ENCODE results near the gene GJB2. TPM values are rescaled to one million over a fixed set of nuclear protein-coding genes. Genes with fewer than 3 reads are reported as not detected.

The GJB2 gene
- total RNA-seq, 1 experiment from 2014 or later = 53.0 TPM

DNA sequence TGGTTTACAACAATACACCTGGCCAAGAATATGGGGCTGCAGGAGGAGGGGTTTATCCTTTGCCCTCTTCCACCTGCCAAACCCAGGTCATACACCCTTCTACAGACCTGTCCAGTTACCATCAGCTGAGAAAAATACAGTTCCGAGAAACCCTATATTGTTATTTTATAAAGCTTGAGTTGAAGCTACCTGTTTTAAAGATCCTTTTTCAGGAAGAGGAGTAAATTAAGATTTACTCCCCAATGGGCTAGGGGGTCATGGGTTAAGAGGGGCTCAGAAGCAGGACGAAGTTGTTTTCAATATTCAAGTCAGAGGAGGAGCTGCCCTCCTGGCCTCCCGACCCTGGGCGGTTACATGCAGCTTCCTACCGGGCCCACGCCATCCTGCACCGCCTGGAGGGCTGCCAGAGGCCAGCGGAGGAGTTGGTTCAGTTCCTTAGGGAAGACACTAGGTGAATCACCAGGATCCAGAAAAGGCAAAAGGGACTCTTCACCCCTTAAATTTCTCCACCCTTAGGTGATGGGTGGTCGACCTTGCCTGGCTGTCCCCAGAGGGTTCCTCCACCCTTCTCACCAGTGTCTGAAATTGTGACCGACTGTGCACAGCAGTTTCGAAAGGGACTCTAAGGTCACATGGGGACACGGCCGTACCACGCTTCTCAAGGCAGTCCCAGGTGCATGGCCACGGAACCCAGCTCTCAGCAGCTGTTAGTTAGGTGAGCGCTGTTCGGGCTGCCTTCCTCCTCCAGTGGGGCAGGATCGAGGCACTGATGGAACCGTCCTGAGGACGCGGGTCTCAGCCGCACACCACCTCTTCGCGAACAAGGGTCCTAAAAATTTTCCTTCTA, 1.2 kb downstream of the GJB2 start:
- H3K9me2 ChIP-seq (replicated peaks; ENCODE audit: low read length) = no peaks in the 10 kb centered on the region
- H3K36me3 ChIP-seq (ENCODE audit: low read depth, low read length) = peaks cover 17% of the 10 kb centered on the region; the same call in 1 of the 2 replicates
- ATAC-seq (peak; percentile 18; the same call in 1 of the 2 replicates), DNase-seq (peak; percentile 72)
- H3K27ac ChIP-seq (ENCODE audit: low read length) = peak overlapping the region; percentile 86
- no peaks in the 10 kb centered on the region for H3K27me3 ChIP-seq (ENCODE audit: low read length)
- peaks cover 39% of the 10 kb centered on the region for H3K79me2 ChIP-seq (ENCODE audit: low read length)
- CTCF ChIA-PET = no interaction called here
- H3K4me1 ChIP-seq (ENCODE audit: insufficient read depth, low read length) = peaks cover 27% of the 10 kb centered on the region
- H3K4me2 ChIP-seq (ENCODE audit: low read length) = peak overlapping the region; percentile 87
- peak overlapping the region; percentile 69 for H2AFZ ChIP-seq (ENCODE audit: low read length)
- H3K9ac ChIP-seq (ENCODE audit: low read length) = peak overlapping the region; percentile 79
- no peaks in the 10 kb centered on the region for H4K20me1 ChIP-seq (ENCODE audit: low read length)
- BruUV-seq (replicated peaks) = TSS peak; percentile 33
- no peak for TF ChIP-seq EZH2phosphoT487 (IDR thresholded peaks at IDR 0.05; ENCODE audit: borderline replicate concordance, low read length)
- TF ChIP-seq EZH2 (IDR thresholded peaks at IDR 0.05; ENCODE audit: low read length, unreplicated experiment) = no peak
- TF ChIP-seq, protein P1, sequence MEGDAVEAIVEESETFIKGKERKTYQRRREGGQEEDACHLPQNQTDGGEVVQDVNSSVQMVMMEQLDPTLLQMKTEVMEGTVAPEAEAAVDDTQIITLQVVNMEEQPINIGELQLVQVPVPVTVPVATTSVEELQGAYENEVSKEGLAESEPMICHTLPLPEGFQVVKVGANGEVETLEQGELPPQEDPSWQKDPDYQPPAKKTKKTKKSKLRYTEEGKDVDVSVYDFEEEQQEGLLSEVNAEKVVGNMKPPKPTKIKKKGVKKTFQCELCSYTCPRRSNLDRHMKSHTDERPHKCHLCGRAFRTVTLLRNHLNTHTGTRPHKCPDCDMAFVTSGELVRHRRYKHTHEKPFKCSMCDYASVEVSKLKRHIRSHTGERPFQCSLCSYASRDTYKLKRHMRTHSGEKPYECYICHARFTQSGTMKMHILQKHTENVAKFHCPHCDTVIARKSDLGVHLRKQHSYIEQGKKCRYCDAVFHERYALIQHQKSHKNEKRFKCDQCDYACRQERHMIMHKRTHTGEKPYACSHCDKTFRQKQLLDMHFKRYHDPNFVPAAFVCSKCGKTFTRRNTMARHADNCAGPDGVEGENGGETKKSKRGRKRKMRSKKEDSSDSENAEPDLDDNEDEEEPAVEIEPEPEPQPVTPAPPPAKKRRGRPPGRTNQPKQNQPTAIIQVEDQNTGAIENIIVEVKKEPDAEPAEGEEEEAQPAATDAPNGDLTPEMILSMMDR (conservative IDR thresholded peaks at IDR 0.05; ENCODE audit: low read depth, low read length) = no peak
- no peaks in the 10 kb centered on the region for H3K9me3 ChIP-seq (ENCODE audit: low read length)
- no peaks in the 10 kb centered on the region for H3F3A ChIP-seq (ENCODE audit: low read length, unreplicated experiment)
- POLR2A ChIA-PET (ENCODE audit: unreplicated experiment) = interaction anchor here (0.9 kb wide), 1 partner anchor 71 kb away, joined by 4 read pairs; no protein-coding TSS in a partner anchor
- intact Hi-C loops (cut with micrococcal nuclease) = loop anchor here (5.0 kb wide), 5 partner anchors 181 to 581 kb away; partner anchors contain the start of genes EEF1AKMT1 and IFT88
- H3K4me3 ChIP-seq (ENCODE audit: low read length) = peak overlapping the region; percentile 73

DNA sequence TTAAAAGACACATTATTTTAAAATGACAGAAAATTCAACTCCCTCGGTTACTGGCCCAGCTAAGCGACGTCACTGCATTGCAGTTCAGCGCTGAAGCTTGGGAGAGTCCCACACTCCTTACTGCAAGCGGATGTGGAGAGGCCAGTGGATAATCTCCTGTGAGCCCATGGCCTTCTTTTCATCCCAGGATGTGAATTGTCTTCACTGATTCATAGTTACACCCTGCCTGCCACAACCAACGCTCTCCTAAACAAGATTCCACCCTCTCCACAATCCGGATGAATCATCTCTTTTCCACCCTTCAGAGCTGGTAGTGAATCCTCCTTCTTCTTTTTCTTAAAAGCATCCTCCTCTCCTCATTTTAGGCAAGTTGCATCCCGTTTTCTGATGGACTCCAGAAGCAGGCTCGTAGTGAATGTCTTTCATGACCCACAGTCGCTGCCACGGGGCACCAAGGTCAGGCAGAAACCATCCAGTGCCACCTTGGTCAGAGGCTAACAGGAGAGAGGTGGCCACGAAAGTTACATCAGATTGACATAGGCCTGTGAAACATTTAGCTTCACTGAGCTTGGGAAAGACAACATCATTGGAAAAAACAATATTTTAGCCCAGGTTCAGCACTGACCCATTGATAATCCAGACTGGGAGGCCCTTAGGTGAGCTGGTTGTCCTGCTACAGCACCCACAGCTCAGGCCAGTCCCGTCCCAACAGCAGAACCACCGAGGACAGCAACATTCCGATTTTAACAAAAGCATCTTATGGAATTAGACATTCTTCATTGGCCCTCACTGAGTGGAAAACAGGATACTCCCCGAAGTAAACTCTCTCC, 2.0 kb downstream of the GJB2 start:
- Histone ChIP-seq H3K9me3 (ENCODE audit: low read length) (no peaks in the 10 kb centered on the region), H3K27ac (ENCODE audit: low read length) (peak overlapping the region; percentile 86), H3K4me1 (ENCODE audit: insufficient read depth, low read length) (peaks cover 27% of the 10 kb centered on the region), H3K4me3 (ENCODE audit: low read length) (peak overlapping the region; percentile 73), H3K9ac (ENCODE audit: low read length) (peak overlapping the region; percentile 79), H2AFZ (ENCODE audit: low read length) (no peak overlapping the region), H3K4me2 (ENCODE audit: low read length) (peak overlapping the region; percentile 87), H4K20me1 (ENCODE audit: low read length) (no peaks in the 10 kb centered on the region), H3K36me3 (ENCODE audit: low read depth, low read length) (peaks cover 17% of the 10 kb centered on the region; the same call in 1 of the 2 replicates), H3F3A (ENCODE audit: low read length, unreplicated experiment) (no peaks in the 10 kb centered on the region), H3K9me2 (replicated peaks; ENCODE audit: low read length) (no peaks in the 10 kb centered on the region), H3K27me3 (ENCODE audit: low read length) (no peaks in the 10 kb centered on the region), H3K79me2 (ENCODE audit: low read length) (peaks cover 39% of the 10 kb centered on the region)
- ATAC-seq (peak; percentile 77), DNase-seq (peak; percentile 89)
- BruUV-seq (replicated peaks) = TSS peak; percentile 50
- intact Hi-C loops (cut with micrococcal nuclease) = loop anchor here (1.0 to 5.0 kb wide), 6 partner anchors 15 to 582 kb away; partner anchors contain the start of genes EEF1AKMT1 and IFT88
- TF ChIP-seq, protein P1 (conservative IDR thresholded peaks at IDR 0.05; ENCODE audit: low read depth, low read length) = no peak
- ChIA-PET POLR2A (ENCODE audit: unreplicated experiment) (interaction anchor here (0.6 kb wide), 1 partner anchor 221 kb away, joined by 3 read pairs; no protein-coding TSS in a partner anchor), CTCF (no interaction called here)

Measured in PC-3 (cell line).